Caco-2 (cell line): Measurements from ENCODE around the gene TRA2A. TPM values are rescaled to one million over a fixed set of nuclear protein-coding genes. Genes with fewer than 3 reads are reported as not detected.

Experiments used
- BruUV-seq: library from RNA; stranded (reverse); fragments of 400-500 nt; replicated peaks from 2 replicates; lab custom pipeline; 2021; lab: Mats Ljungman, UMichigan
- CTCF ChIA-PET: fragments of 300-600 bp; sonication (Branson Sonifier 250); formaldehyde crosslinking; loops from one replicate; lab custom pipeline; 2022; ENCODE audit warnings: antibody characterized with exemption; lab: Charles Lee
- POLR2A ChIA-PET: fragments of 300-600 bp; sonication (Branson Sonifier 250); formaldehyde crosslinking; loops from one replicate; lab custom pipeline; 2022; ENCODE audit warnings: antibody characterized with exemption; lab: Charles Lee
- DNase-seq, 2 experiments: peaks; one replicate each; pipeline versions ENCODE4 v3.0.0 to v3.0.0-alpha.2; 2020 to 2022
- H3K27me3 ChIP-seq: replicated peaks from 2 replicates; pipeline ENCODE4 v1.6.0; 2011; ENCODE audit warnings: low read length; ENCODE audit not compliant: control insufficient read depth, insufficient read depth
- H3K36me3 ChIP-seq: 2 replicates; pipeline ENCODE4 v1.5.1; 2011; ENCODE audit warnings: low read length; ENCODE audit not compliant: control insufficient read depth, insufficient read depth
- H3K4me1 ChIP-seq: fragments of 250-450 bp; sonication (Bioruptor Pico); 2 replicates; pipeline ENCODE4 v1.5.1; 2020; ENCODE audit warnings: mild to moderate bottlenecking
- H3K4me3 ChIP-seq: 2 replicates; pipeline ENCODE4 v1.5.1; 2011; ENCODE audit warnings: low read depth, mild to moderate bottlenecking, control low read depth, low read length
- H3K9me3 ChIP-seq: fragments of 250-450 bp; sonication (Bioruptor Pico); 2 replicates; pipeline ENCODE4 v1.5.1; 2020; ENCODE audit warnings: mild to moderate bottlenecking, moderate library complexity
- H3K27ac Mint-ChIP-seq: one replicate; pipeline ENCODE4 v1.8.0; 2022; ENCODE audit warnings: mixed read lengths; ENCODE audit not compliant: unreplicated experiment
- H3K27me3 Mint-ChIP-seq: one replicate; pipeline ENCODE4 v1.8.0; 2022; ENCODE audit warnings: mixed read lengths; ENCODE audit not compliant: insufficient read depth, unreplicated experiment
- H3K36me3 Mint-ChIP-seq: one replicate; pipeline ENCODE4 v1.8.0; 2022; ENCODE audit warnings: mild to moderate bottlenecking, mixed read lengths; ENCODE audit not compliant: insufficient read depth, unreplicated experiment
- H3K4me1 Mint-ChIP-seq: one replicate; pipeline ENCODE4 v1.8.0; 2022; ENCODE audit warnings: low read depth, mixed read lengths; ENCODE audit not compliant: unreplicated experiment
- H3K4me3 Mint-ChIP-seq: one replicate; pipeline ENCODE4 v1.8.0; 2022; ENCODE audit warnings: mild to moderate bottlenecking, moderate library complexity, mixed read lengths; ENCODE audit not compliant: unreplicated experiment
- H3K9me3 Mint-ChIP-seq: one replicate; pipeline ENCODE4 v1.8.0; 2022; ENCODE audit warnings: mixed read lengths; ENCODE audit not compliant: unreplicated experiment
- intact Hi-C: fragments of 100-400 bp; cut with micrococcal nuclease; formaldehyde crosslinking; loops from one replicate; pipeline ENCODE4 v1.10.0; 2022; ENCODE audit not compliant: unreplicated experiment
- total RNA-seq: library from RNA; stranded (reverse); gene quantifications from 2 replicates; pipeline ENCODE4 v1.2.3, GENCODE V29; 2022
- TF ChIP-seq, protein P1 (sequence below), 2 experiments: fragments of 200-600 bp in 1 of 2; IDR thresholded peaks; 1 replicate in 1 of 2; 2 replicates in 1 of 2; pipeline versions ENCODE4 v1.5.1 to v1.8.0; 2011 to 2022; ENCODE audit warnings: antibody characterized with exemption in 1 of 2, control low read depth in 1 of 2, inconsistent platforms in 1 of 2, low read depth in 1 of 2, low read length in 1 of 2, mild to moderate bottlenecking in 1 of 2, moderate library complexity in 1 of 2; ENCODE audit not compliant: insufficient read depth in 1 of 2, severe bottlenecking in 1 of 2, unreplicated experiment in 1 of 2

TRA2A gene
- total RNA-seq, 1 experiment from 2014 or later, result 123 TPM

DNA sequence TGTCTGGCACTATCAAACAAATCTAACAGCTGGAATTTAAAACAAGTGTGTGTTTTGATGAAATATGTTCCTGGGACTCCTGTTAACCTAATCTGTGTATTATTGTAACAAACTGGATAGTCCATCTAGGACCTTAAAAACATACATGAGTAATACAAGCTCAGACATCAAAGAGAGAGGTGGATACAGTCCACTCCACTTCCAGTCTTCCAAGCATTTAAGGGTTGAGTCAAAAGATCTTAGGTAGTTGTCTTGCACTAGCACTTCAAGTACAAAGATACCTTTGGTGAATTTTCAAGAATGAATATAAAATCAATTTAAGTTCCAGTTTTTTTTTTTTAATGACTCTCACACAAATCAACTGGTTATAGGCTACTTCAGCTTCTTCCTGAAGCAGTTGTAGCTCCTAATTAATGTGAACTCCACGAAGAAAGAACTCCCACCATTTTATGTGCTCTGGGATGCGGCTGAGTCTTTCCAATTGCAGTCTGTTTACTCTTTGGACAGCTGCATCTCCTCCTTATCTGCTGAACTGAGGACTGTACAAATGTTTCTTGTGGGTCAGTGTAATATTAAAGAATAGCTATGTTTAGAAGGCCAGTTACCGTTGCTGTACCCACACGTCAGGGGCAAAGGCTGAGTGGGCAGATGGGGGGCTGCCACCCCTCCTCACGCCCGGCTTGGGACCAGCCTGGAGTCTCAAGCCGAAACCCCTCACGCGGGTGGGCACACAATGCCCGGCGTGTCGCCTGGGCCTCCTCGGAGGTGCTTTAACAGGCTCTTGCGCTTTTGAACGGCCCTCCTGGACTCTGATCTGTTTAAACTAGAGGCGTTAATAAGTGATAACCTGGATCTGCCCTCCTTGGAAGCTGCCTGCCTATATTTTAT is 58.6 kb downstream of the TRA2A start:
- DNase-seq, result peak in 1 of 2 experiments; percentile 29
- Mint-ChIP-seq H3K9me3 (no peaks in the 10 kb centered on the region), H3K36me3 (peaks cover 51% of the 10 kb centered on the region), H3K27me3 (no peaks in the 10 kb centered on the region), H3K4me3 (peak overlapping the region; percentile 82), H3K27ac (peak overlapping the region; percentile 93), H3K4me1 (peaks cover 14% of the 10 kb centered on the region)
- intact Hi-C loops, result no loop called here
- Histone ChIP-seq H3K27me3 (no peaks in the 10 kb centered on the region), H3K4me1 (peaks cover 26% of the 10 kb centered on the region), H3K36me3 (no peaks in the 10 kb centered on the region), H3K9me3 (no peaks in the 10 kb centered on the region), H3K4me3 (peak overlapping the region; percentile 84)
- BruUV-seq, result TSS peak; percentile 1
- CTCF ChIA-PET, result interaction anchor here (0.6 to 1.2 kb wide), 4 partner anchors 48 to 115 kb away, joined by 3 to 6 read pairs (median 3); no protein-coding TSS in a partner anchor
- POLR2A ChIA-PET, result interaction anchor here (1.4 kb wide), 1 partner anchor 115 kb away, joined by 3 read pairs; no protein-coding TSS in a partner anchor
- TF ChIP-seq, protein P1, sequence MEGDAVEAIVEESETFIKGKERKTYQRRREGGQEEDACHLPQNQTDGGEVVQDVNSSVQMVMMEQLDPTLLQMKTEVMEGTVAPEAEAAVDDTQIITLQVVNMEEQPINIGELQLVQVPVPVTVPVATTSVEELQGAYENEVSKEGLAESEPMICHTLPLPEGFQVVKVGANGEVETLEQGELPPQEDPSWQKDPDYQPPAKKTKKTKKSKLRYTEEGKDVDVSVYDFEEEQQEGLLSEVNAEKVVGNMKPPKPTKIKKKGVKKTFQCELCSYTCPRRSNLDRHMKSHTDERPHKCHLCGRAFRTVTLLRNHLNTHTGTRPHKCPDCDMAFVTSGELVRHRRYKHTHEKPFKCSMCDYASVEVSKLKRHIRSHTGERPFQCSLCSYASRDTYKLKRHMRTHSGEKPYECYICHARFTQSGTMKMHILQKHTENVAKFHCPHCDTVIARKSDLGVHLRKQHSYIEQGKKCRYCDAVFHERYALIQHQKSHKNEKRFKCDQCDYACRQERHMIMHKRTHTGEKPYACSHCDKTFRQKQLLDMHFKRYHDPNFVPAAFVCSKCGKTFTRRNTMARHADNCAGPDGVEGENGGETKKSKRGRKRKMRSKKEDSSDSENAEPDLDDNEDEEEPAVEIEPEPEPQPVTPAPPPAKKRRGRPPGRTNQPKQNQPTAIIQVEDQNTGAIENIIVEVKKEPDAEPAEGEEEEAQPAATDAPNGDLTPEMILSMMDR (IDR thresholded peaks at IDR 0.05; ENCODE audit: insufficient read depth in 1 of 2, low read depth in 1 of 2, low read length in 1 of 2, severe bottlenecking in 1 of 2, unreplicated experiment in 1 of 2), result no peak

DNA sequence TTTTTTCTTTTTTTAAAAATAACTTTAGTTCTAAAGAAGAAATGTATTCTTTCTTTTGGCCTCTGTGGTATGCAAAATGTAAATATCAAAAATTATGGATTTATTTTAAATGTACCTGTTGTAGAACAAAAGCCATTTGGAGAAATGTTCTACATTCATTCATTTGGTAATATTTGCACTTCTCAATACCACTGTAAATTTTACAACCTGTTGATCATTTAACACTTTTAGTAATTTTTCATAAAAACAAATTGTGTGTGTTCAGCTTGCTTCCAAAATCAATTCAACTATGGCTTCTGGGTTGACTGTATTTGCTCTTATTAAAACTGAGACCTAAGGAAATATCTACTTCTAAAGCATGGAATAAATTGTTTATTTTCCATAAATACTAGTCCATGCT is 59.2 kb downstream of the TRA2A start:
- Mint-ChIP-seq H3K4me1 (peaks cover 14% of the 10 kb centered on the region), H3K9me3 (no peaks in the 10 kb centered on the region), H3K27me3 (no peaks in the 10 kb centered on the region), H3K4me3 (peak overlapping the region; percentile 82), H3K27ac (peak overlapping the region; percentile 93), H3K36me3 (peaks cover 58% of the 10 kb centered on the region)
- intact Hi-C loops, result no loop called here
- POLR2A ChIA-PET, result interaction anchor here (1.4 kb wide), 1 partner anchor 115 kb away, joined by 3 read pairs; no protein-coding TSS in a partner anchor
- peak overlapping the region; percentile 84 for H3K4me3 ChIP-seq
- TF ChIP-seq, protein P1 (IDR thresholded peaks at IDR 0.05; ENCODE audit: insufficient read depth in 1 of 2, low read depth in 1 of 2, low read length in 1 of 2, severe bottlenecking in 1 of 2, unreplicated experiment in 1 of 2), result no peak
- no TSS peak for BruUV-seq
- no peaks in the 10 kb centered on the region for H3K36me3 ChIP-seq
- H3K9me3 ChIP-seq, result no peaks in the 10 kb centered on the region
- no peak for DNase-seq
- CTCF ChIA-PET, result interaction anchor here (0.7 to 1.2 kb wide), 3 partner anchors 48 to 115 kb away, joined by 3 to 6 read pairs (median 3); no protein-coding TSS in a partner anchor
- peaks cover 26% of the 10 kb centered on the region for H3K4me1 ChIP-seq
- H3K27me3 ChIP-seq, result no peaks in the 10 kb centered on the region

DNA sequence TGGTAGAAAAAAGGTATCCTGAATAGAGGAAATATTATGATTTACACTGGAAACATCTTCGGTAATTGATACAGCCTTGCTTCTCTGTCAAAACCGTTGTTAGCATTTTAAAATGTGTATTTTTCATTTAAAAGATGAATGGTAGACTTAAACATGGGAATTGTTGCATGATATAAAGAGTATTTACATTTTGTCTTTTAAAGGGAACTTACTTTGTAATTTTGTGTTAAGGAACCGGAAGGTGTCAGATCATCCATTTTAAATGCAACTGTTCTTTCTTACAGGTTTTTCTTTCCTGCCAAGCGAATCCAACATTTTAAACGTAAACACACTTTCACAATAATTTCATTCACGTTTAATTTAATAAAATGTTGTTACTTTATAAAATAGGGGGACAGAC is 59.7 kb downstream of the TRA2A start:
- DNase-seq, result no peak
- H3K27ac Mint-ChIP-seq, result peak overlapping the region; percentile 93
- no peaks in the 10 kb centered on the region for H3K9me3 Mint-ChIP-seq
- TF ChIP-seq, protein P1 (IDR thresholded peaks at IDR 0.05; ENCODE audit: insufficient read depth in 1 of 2, low read depth in 1 of 2, low read length in 1 of 2, severe bottlenecking in 1 of 2, unreplicated experiment in 1 of 2), result no peak
- peak overlapping the region; percentile 81 for H3K4me3 Mint-ChIP-seq
- Histone ChIP-seq H3K4me3 (peak overlapping the region; percentile 84), H3K27me3 (no peaks in the 10 kb centered on the region), H3K9me3 (no peaks in the 10 kb centered on the region), H3K36me3 (no peaks in the 10 kb centered on the region), H3K4me1 (peaks cover 21% of the 10 kb centered on the region)
- no TSS peak for BruUV-seq
- H3K36me3 Mint-ChIP-seq, result peaks cover 63% of the 10 kb centered on the region
- H3K27me3 Mint-ChIP-seq, result no peaks in the 10 kb centered on the region
- POLR2A ChIA-PET, result interaction anchor here (1.4 kb wide), 1 partner anchor 114 kb away, joined by 3 read pairs; no protein-coding TSS in a partner anchor
- intact Hi-C loops, result no loop called here
- peaks cover 9% of the 10 kb centered on the region for H3K4me1 Mint-ChIP-seq
- CTCF ChIA-PET, result no interaction called here
